PFSK-1 (cell line): Measurements from ENCODE around the gene DTX3L.

Experiments used
- POLR2AphosphoS5 ChIP-seq: IDR thresholded peaks from 2 replicates; pipeline ENCODE4 v1.6.1; 2012; ENCODE audit warnings: low read depth, mild to moderate bottlenecking, control low read depth, low read length, moderate library complexity
- TAF1 ChIP-seq: IDR thresholded peaks from 2 replicates; pipeline ENCODE4 v1.6.1; 2012; ENCODE audit warnings: low read length, control low read depth, borderline replicate concordance; ENCODE audit not compliant: insufficient read depth

DNA sequence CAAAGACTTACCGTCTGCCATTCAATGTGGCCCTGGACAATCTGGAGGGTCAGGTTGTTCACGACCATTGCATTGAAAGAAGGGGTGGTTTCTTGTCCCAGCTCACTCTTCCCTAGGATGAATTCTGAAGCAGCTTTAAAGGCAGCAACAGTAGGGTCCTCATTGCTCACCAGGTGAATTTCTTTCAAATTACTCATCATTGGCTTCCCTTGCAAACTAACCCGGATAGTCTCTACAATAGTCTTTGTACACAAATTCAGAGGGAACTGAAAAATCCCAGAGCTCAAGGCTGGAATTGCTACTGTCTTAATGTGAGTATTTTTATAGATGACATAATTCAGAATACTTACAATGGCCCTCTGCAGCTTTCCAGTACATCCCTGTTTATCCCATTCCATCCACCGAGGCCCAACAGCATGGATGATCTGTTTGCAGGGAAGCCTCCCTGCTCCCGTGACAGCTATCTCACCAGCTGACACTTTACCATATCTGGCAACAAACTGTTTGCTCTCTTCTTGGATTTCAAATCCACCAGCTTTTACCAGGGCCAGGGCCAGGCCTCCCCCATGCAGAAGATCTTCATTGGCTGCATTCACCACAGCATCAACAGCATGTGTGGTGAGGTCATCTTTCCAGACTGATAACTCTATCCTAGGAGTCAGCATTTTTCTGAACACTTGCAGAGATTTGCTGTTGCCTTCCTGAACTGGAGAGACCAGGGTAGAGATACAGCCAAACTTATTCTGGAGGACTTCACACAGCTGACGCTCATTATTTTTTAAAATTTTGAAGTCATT lies 8.7 kb upstream of the DTX3L start:
- TF ChIP-seq TAF1, result no peak
- TF ChIP-seq POLR2AphosphoS5, result no peak
